PFSK-1 (cell line): Measurements from ENCODE around the gene CCSER2.

Experiments used
- REST ChIP-seq, 2 experiments: IDR thresholded peaks; 2 replicates each; pipeline versions ENCODE4 v1.6.1 to v1.8.0; 2011 to 2012; ENCODE audit warnings: low read depth in 2 of 2, low read length in 2 of 2, control low read depth in 1 of 2, inconsistent platforms in 1 of 2, mild to moderate bottlenecking in 1 of 2, moderate library complexity in 1 of 2; ENCODE audit not compliant: insufficient read depth in 1 of 2
- SIN3A ChIP-seq: IDR thresholded peaks from 2 replicates; pipeline ENCODE4 v1.6.1; 2012; ENCODE audit warnings: mild to moderate bottlenecking, low read length, moderate library complexity, borderline replicate concordance; ENCODE audit not compliant: insufficient read depth
- TAF1 ChIP-seq: IDR thresholded peaks from 2 replicates; pipeline ENCODE4 v1.6.1; 2012; ENCODE audit warnings: low read length, control low read depth, borderline replicate concordance; ENCODE audit not compliant: insufficient read depth

- TF ChIP-seq TAF1 = no peak
- no peak for TF ChIP-seq SIN3A
- no peak for TF ChIP-seq REST (IDR thresholded peaks at IDR 0.05; ENCODE audit: insufficient read depth in 1 of 2, low read depth in 2 of 2, low read length in 2 of 2)
Observed at GRCh38 chr10:84339025-84339424, 10.6 kb downstream of the CCSER2 start.
